BE2C (cell line): ENCODE results near the gene HIBCH.

Experiments
- DNase-seq: peaks from one replicate; pipeline ENCODE4 v3.0.0-alpha.2; 2020
- H3K27me3 ChIP-seq: fragments of 250-450 bp; sonication (Bioruptor Pico); 2 replicates; pipeline ENCODE4 v1.5.1; 2020; ENCODE audit warnings: mild to moderate bottlenecking
- H3K36me3 ChIP-seq: fragments of 250-450 bp; sonication (Bioruptor Pico); 2 replicates; pipeline ENCODE4 v1.5.1; 2020; ENCODE audit warnings: mild to moderate bottlenecking
- H3K4me1 ChIP-seq: fragments of 250-450 bp; sonication (Bioruptor Pico); 2 replicates; pipeline ENCODE4 v1.5.1; 2020
- H3K4me3 ChIP-seq: 2 replicates; pipeline ENCODE4 v1.5.1; 2011; ENCODE audit warnings: low read depth, low read length
- H3K9me3 ChIP-seq: fragments of 250-450 bp; sonication (Bioruptor Pico); 2 replicates; pipeline ENCODE4 v1.5.1; 2020
- TF ChIP-seq, protein P1 (sequence below): IDR thresholded peaks from 2 replicates; pipeline ENCODE4 v1.5.1; 2012; ENCODE audit warnings: mild to moderate bottlenecking, low read depth, low read length

The HIBCH gene

DNA sequence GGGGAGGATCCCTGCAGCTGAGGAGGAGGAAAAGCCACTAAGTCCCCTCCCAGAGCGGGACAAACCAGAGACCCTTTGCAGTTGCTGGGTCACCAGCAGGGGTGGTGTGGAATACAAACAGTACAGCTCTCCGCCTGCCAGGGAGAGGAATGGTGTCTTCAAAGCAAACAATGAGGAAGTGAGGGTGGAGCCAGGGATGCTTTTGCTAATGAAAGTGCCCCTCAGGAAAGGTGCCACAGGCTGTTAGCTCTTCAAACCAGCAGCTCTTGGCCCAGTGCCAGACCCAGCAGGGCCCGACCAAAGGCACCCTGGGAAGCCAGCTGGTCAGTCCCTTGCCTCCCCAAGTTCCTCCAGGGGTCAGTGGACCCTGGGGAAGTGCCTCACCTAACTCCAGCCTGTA, 102.8 kb downstream of the HIBCH start:
- TF ChIP-seq, protein P1, sequence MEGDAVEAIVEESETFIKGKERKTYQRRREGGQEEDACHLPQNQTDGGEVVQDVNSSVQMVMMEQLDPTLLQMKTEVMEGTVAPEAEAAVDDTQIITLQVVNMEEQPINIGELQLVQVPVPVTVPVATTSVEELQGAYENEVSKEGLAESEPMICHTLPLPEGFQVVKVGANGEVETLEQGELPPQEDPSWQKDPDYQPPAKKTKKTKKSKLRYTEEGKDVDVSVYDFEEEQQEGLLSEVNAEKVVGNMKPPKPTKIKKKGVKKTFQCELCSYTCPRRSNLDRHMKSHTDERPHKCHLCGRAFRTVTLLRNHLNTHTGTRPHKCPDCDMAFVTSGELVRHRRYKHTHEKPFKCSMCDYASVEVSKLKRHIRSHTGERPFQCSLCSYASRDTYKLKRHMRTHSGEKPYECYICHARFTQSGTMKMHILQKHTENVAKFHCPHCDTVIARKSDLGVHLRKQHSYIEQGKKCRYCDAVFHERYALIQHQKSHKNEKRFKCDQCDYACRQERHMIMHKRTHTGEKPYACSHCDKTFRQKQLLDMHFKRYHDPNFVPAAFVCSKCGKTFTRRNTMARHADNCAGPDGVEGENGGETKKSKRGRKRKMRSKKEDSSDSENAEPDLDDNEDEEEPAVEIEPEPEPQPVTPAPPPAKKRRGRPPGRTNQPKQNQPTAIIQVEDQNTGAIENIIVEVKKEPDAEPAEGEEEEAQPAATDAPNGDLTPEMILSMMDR: 0 out of 2 replicates have a peak, but pooled peaks have one; percentile 6
- H3K4me3 ChIP-seq: no peak overlapping the region
- H3K27me3 ChIP-seq: no peaks in the 10 kb centered on the region
- H3K9me3 ChIP-seq: no peaks in the 10 kb centered on the region
- no peaks in the 10 kb centered on the region for H3K4me1 ChIP-seq
- peak; percentile 72 for DNase-seq
- no peaks in the 10 kb centered on the region; the same call in none of the 2 replicates for H3K36me3 ChIP-seq

DNA sequence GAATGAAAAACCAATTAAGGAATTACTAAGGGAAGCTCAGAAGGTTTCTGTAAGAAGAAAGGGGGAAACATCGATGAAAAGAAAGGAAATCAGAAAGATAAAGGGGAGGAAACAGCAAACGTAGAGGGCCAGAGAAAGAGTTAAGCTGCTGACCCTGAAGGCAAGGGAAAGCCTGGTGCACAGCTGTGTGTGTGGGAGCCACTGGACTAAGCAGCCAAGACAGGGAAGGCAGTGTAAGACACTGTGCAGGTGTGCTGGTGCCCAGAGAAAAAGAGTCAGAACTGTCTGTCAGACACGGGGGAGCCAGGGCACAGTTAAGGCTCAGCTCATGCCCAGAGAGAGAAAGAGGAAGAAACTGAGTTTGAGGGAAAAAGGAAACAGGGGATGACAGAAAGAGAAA, 104.0 kb downstream of the HIBCH start:
- no peaks in the 10 kb centered on the region for H3K27me3 ChIP-seq
- no peak overlapping the region for H3K4me3 ChIP-seq
- no peak for DNase-seq
- no peaks in the 10 kb centered on the region; the same call in 1 of the 2 replicates for H3K36me3 ChIP-seq
- H3K9me3 ChIP-seq: no peaks in the 10 kb centered on the region
- no peaks in the 10 kb centered on the region for H3K4me1 ChIP-seq
- TF ChIP-seq, protein P1: no peak

DNA sequence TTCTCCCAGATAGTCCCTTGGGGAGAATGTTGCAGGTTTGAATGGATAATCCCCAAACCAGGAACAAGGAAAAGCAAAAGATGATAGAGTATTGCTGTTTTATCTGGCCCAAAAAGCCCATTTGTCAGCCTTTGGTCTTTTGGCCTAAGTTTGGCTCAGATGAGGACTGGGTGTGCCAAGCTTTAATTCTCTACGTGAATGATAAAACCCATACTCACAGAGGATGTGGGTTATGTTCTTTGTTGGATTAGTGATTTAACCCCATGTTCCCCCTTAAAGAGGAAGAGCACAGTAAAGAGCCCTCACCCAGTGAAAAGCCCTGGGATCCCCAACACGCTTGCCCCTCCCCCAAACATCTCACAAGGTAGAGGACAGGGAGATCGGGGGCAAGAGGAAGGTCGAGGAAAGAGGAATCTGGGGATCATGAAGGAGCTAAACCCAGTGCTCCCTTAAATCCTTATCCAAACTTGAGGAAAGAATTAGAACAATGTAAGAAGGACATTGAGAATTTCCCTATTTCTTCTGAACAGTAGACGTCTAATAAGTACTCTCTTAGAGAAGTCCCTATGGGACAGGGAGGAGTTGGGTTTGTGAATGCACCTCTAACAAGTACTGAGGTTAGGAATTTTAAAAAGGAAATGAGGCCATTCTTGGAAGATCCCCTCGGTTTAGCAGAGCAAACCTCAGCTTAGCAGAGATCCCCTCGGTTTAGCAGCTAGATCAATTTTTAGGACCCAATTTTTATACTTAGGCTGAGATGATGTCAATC, 105.0 kb downstream of the HIBCH start:
- H3K4me3 ChIP-seq: no peak overlapping the region
- H3K9me3 ChIP-seq: no peaks in the 10 kb centered on the region

DNA sequence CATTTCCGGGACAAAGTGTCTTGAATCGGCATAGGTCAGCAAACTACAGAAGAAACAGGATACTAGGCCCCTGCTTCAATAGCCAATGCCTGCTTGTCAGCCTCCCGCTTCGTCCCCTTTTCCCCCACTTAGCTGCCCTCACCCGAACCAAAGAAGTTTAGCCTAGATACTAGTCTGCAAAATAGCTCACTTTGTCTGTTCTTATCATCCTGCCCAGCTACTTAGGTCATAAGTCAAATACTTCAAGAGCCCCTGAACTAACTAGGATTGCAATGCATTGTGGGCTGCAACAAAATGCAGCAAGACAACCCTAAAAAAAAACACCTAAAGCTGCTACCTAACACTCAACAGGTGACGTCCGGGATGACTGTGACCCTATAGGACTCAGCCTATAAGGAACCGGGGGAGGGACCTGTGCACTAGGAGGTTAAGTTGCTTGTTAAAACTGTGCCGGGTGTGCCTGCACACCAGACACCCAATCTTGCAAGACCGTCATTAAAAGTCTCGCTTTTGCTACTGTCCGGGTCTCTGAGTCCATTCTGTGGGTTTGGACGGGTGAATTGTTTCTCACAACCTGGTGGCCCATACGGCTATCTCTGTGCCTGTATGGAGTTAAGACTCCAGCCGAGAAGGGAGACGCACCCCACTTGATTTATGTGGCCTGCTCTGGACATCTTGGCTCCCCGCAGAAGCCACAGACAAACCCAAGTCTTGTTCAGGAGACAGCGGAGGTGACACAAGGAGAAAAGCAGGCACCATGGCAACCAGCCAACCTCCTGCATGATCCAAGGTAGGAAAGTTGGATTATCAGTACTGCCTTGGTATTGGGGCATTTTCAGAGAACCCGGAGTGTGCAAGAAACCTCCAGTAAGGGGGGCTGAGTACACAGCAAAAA, 105.9 kb downstream of the HIBCH start:
- Histone ChIP-seq H3K4me3 (no peak overlapping the region), H3K27me3 (no peaks in the 10 kb centered on the region), H3K9me3 (no peaks in the 10 kb centered on the region), H3K4me1 (no peaks in the 10 kb centered on the region), H3K36me3 (no peaks in the 10 kb centered on the region; the same call in 1 of the 2 replicates)
- TF ChIP-seq, protein P1: no peak
- no peak for DNase-seq

More for the DNA sequence above, 105.0 kb downstream of the HIBCH start:
- no peaks in the 10 kb centered on the region; the same call in 1 of the 2 replicates for H3K36me3 ChIP-seq
- TF ChIP-seq, protein P1: no peak
- DNase-seq: no peak
- no peaks in the 10 kb centered on the region for H3K27me3 ChIP-seq
- no peaks in the 10 kb centered on the region for H3K4me1 ChIP-seq

DNA sequence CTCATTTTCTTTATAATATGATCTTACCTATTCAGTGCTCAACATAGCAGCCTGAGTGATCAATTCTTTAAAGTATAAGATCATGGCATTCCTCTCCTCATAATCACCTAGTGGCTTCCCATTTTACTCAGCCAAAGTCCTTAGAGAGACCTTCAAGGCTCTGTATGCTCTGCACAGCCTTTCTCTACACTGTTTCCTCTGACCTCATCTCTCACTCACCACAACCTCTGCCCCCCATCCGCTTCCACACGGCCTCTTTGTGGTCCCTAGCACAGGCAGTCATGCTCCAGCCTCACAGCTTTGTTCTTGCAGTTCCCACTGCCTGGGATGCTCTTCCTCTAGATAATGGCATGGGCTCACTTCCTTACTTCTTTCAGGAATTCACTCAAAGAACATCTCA, 109.2 kb downstream of the HIBCH start:
- Histone ChIP-seq H3K36me3 (no peaks in the 10 kb centered on the region; the same call in 1 of the 2 replicates), H3K4me3 (no peak overlapping the region), H3K9me3 (no peaks in the 10 kb centered on the region), H3K27me3 (no peaks in the 10 kb centered on the region), H3K4me1 (no peaks in the 10 kb centered on the region)
- TF ChIP-seq, protein P1: no peak
- no peak for DNase-seq
